Fibroblast of mammary gland (primary cell): ENCODE measurements around the gene ZNF507.

Experiments used
- DNase-seq: peaks from one replicate; pipeline ENCODE4 v3.0.0-alpha.2; 2010; ENCODE audit warnings: low read depth
- H3K4me3 ChIP-seq: 2 replicates; pipeline ENCODE4 v1.5.1; 2011; ENCODE audit warnings: low read depth, mild to moderate bottlenecking, low read length, moderate library complexity; ENCODE audit not compliant: control insufficient read depth
- CTCF ChIP-seq: conservative IDR thresholded peaks from 2 replicates; pipeline ENCODE4 v1.5.1; 2011; ENCODE audit warnings: low read depth, low read length, inconsistent platforms; ENCODE audit not compliant: control insufficient read depth, insufficient read depth

ZNF507 gene

GRCh38 chr19:32349051-32349450, 3.6 kb downstream of the ZNF507 start:
- H3K4me3 ChIP-seq: no peak overlapping the region
- TF ChIP-seq CTCF: no peak
- DNase-seq: peak; percentile 2

- no peak overlapping the region for H3K4me3 ChIP-seq
- TF ChIP-seq CTCF: no peak
- peak; percentile 14 for DNase-seq
Measured at GRCh38 chr19:32349724-32350470, 4.5 kb downstream of the ZNF507 start.

GRCh38 chr19:32350471-32350865, 5.1 kb downstream of the ZNF507 start:
- DNase-seq: peak; percentile 14
- no peak for TF ChIP-seq CTCF
- no peak overlapping the region for H3K4me3 ChIP-seq

GRCh38 chr19:32350987-32351348, 5.6 kb downstream of the ZNF507 start:
- no peak for DNase-seq
- no peak overlapping the region for H3K4me3 ChIP-seq
- TF ChIP-seq CTCF: no peak

GRCh38 chr19:32352241-32352630, 6.8 kb downstream of the ZNF507 start:
- peak; percentile 25 for DNase-seq
- no peak overlapping the region for H3K4me3 ChIP-seq
- no peak for TF ChIP-seq CTCF

- no peak for DNase-seq
- H3K4me3 ChIP-seq: no peak overlapping the region
- TF ChIP-seq CTCF: no peak
Measured at GRCh38 chr19:32354345-32354744, 8.9 kb downstream of the ZNF507 start.

- no peak overlapping the region for H3K4me3 ChIP-seq
- DNase-seq: no peak
- no peak for TF ChIP-seq CTCF
Measured at GRCh38 chr19:32355309-32355708, 9.9 kb downstream of the ZNF507 start.
